Activated T-cell treated with anti-CD3 and anti-CD28 coated beads for 4 hours (primary cell): ENCODE data around the gene NFATC1.

Experiments used
- DNase-seq: peaks from one replicate; pipeline ENCODE4 v3.0.0-alpha.2; 2020

Gene NFATC1

DNA sequence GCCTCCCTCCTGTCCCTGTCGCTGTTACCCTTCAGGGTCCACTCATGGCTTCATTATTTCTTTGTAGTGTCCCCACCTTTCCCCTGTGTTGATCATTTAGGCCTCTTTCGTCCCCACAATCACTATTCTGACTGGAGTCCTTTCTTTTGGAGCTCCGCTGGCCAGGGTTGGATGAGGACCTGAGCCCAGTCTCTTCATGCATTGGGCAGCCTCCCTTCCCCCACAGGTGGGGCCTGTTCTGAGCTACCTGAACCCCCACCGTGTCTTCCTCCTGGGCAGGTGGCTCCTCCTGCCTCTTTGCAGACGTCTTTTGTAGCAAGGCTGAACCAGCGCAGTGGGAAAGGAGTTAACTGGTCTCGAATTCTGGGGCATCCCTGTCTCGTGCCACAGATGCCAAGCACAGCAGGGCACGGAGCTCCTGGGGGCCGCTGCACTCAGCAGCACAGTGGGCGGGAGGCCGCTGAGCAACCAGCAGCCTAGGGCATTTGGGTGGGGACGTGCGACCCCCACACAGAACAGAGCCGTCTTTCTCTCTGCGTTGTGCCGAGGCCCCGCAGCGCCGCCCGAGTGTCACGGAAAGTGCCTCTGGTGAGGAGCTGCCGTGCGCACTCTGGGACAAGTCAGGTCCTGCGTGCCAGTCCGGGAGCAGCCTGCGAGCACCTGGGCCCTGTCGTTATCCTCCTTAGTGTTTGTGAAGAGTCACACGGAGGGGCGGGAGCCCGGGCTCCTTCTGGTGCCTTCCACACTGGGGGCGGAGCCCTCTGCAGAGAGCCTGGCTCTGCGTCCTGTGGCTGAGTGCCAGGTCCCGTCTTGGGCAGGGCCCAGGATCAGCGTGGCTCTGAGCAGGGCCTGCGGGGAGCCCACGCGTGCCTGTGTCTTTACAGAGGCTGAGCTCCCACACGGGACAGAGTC is 130.1 kb downstream of the NFATC1 start:
- no peak for DNase-seq

- DNase-seq = no peak
Observed at GRCh38 chr18:79526468-79527460, 131.0 kb downstream of the NFATC1 start.

DNA sequence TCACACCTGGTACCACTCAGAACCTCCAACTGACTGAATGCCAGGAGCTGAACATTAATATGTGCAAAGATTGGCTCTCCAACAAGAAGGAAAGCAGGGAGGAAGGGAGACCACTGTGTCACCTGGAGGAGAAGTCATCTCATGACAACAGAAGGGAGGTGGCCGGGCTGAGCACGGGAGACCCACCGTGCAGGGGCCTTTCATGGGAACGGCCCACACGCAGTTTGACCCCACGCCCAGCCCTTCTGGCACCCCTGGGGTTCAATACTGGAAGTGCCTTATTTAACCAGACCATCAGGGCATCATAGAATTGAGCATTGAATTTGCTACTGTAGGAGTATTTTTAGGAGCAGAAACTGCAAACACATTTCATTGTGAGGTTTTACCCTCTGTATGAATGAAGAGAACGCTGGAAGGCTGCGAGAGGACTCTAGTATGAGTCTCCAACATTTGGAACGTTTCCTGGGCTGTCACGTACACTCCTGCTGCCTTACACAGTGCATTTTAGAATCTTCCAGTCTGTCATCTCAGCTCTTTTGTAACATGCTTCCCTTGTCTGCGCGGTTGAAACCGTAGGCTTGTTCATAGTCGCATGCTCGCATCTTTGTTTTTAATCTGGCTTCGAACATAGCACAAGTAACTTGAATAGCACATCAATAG is 132.1 kb downstream of the NFATC1 start:
- no peak for DNase-seq

DNA sequence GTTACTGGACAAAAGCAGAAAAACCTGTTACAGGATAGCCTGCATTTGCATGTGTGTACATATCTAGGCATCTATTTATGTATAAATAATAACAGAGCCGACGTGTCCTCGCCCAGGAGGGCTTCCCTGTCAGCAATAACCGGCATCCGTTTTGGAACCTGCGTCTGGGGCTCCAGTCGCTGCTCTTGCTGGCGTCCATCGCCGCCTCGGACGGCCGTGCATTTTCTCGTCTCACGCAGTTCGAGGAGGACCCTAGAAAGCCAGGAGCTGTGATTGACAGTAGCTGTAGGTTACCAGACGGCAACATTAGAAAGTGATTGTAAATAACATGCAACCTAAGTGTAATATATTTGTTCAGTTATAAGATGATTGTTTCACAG is 132.6 kb downstream of the NFATC1 start:
- DNase-seq = no peak

DNA sequence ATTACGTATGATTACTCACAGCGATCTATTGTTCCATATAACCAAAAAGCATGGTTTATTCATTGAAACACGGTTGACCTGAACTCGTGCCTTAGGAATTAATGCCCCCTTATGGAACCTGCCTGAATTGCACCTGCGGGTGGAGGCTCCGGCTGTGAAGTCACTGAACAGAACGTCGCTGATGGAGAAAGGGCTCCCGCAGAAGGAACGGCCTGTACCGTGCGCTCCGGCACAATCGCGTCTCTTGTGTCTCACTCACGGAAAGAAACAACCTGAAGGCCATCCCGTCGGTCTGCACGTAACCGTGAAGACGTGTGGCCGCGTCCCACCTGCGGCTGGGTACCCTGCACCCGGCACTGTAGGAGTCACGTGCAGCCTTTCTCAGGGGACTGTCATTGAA is 133.1 kb downstream of the NFATC1 start:
- DNase-seq = peak; percentile 83

GRCh38 chr18:79529296-79529695 is 133.6 kb downstream of the NFATC1 start:
- DNase-seq = no peak

DNA sequence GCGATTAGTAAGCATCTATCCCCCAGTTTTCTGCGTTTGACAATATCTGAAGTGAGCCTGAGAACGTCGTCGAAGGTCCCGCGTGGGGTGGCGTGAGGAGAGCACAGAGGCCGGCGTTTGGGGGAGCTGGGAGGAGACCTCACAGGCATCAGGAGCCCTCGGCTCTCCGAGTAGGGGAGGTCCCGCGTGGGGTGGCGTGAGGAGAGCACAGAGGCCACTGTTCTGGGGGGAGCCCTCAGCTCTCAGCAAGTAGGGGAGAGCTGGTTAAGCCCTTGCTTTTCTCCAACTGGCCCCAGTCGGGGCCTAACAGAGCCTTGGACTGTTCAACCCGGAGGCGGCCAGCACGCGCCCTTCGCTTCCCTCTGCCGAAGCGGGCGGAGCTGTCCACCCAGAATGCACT is 134.3 kb downstream of the NFATC1 start:
- DNase-seq = no peak

- no peak for DNase-seq
Observed at GRCh38 chr18:79530821-79531220, 135.1 kb downstream of the NFATC1 start.

- no peak for DNase-seq
Observed at GRCh38 chr18:79531386-79531785, 135.7 kb downstream of the NFATC1 start.

DNA sequence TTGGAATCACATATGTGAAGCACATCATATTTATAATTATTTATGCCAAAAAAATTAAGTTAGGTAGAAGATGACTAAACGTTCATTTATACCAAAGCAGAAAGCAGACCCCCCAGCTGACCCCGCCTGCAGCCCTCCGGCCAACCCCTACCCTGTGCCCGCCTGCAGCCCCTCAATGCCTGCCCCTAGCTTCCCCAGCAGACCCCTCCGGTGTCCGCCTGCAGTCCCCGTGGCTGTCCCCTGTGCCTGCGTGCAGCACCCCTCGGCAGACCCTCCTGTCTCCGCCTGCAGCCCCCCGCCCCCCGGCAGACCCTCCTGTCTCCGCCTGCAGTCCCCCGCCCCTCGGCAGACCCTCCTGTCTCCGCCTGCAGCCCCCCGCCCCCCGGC is 136.2 kb downstream of the NFATC1 start:
- DNase-seq = no peak

- no peak for DNase-seq
Observed at GRCh38 chr18:79532313-79533007, 136.7 kb downstream of the NFATC1 start.

- DNase-seq = no peak
Observed at GRCh38 chr18:79533146-79533545, 137.4 kb downstream of the NFATC1 start.

GRCh38 chr18:79533591-79533990 is 137.9 kb downstream of the NFATC1 start:
- DNase-seq = no peak

DNA sequence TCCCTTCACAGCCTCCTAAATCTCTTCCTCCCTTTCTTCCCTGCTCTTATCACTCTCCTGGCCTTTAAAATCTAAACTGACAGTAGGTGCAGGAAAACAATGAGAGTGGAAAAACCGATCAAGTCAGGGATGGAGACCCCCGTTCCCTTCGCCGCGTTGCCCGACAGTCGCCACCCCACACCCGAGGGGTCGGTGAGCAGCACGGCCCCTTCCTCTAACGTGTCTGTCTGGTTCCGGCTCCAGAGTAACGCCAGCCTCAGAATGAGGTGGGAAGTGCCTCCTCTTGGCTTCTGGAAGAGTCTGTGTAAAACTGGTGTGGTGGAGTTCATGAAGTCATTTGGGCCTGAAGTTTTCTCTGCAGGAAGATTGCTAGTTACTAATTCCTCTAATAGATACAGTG is 138.6 kb downstream of the NFATC1 start:
- DNase-seq = no peak

GRCh38 chr18:79537758-79538157 is 142.0 kb downstream of the NFATC1 start:
- DNase-seq = no peak

GRCh38 chr18:79538635-79539034 is 142.9 kb downstream of the NFATC1 start:
- DNase-seq = no peak

DNA sequence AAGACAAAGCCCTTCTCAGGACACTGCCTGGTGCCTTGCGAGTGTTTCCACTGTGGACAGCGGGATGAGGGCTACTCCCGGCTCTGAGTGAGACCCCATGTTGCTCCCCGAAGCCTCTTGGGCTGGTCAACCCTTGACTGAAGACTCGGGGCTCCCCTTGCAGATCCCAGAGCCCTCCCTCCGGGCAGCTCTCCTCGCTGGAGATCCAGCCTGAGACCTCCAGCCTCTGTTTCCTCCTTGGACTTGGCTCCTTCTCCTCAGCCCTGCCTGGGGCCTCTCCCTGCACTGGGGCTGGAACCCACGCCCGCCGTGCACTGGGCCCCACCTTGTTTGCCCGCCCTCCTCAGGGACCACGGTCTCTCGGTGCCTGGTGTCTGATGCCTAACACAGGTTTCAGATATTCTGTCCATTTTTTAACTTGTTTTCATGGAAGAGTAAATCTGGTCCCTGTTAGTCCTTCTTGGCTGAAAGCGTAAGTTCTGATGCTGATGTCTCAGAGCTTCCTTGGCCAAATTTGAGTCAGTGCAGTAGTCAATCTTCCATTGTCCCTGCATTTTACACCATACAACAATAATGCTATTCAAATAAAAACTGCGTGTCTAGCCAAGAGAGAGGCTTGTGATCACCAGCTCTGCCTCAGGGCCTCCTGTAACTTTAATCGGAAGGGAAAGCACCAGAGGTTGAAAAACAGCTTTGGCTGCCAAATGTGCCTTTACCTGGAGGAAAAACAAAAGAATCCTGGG is 144.6 kb downstream of the NFATC1 start:
- no peak for DNase-seq

- DNase-seq = no peak
Observed at GRCh38 chr18:79540904-79541282, 145.2 kb downstream of the NFATC1 start.

GRCh38 chr18:79542213-79542612 is 146.5 kb downstream of the NFATC1 start:
- DNase-seq = no peak

DNA sequence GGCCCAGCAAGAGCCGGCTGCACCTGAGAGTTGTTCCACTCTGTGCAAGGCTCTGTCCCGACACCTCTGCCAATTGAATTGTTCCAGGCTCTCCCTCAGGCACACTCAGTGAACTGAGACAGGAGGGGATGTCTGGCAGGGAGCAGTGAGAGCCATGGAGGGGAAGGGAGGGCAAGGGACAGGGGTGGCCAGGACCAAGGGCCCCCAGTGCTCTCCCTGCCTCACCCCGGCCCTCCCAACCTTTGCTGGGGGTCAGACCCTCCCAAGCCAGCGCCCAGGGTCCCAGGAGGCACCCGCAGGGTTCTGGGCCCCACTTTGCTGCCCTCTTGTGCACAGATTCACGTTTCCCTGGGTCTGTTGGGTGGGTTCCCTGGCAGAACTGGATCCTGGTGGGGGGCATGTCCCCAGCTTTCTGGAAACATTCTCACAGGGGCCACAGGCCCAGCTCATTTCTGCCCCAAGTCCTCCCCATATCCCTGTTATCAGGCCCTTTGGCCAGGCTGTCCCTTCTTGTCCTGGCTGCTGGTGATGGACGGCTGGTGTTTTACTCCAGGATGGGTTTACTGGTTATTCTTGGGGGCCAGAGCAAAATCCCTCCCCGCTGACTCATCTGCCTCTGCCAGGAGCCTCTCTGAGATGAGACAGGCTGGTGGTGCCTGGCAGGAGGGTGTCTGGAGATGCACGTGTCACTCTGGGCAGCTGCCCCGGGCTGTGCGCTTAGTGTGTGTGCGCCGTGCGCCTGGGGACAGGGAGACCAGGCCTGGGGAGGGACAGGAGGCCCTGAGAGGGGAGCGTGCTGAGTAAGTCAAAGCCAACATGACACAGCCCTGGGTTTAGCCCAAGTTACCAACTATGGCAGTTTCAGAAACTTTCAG is 147.4 kb downstream of the NFATC1 start:
- no peak for DNase-seq

- DNase-seq = no peak
Observed at GRCh38 chr18:79543861-79544385, 148.2 kb downstream of the NFATC1 start.
